LNCAP (cell line): ENCODE results near the gene C14orf180.

Experiments used
- CTCF ChIP-seq: fragments of 450-650 bp; IDR thresholded peaks from 2 replicates; pipeline ENCODE4 v1.5.1; 2017; ENCODE audit warnings: mild to moderate bottlenecking

C14orf180 gene

GRCh38 chr14:104633276-104634137, 53.9 kb downstream of the C14orf180 start:
- no peak for TF ChIP-seq CTCF

GRCh38 chr14:104634138-104634760, 54.7 kb downstream of the C14orf180 start:
- TF ChIP-seq CTCF, result no peak

GRCh38 chr14:104634886-104635570, 55.5 kb downstream of the C14orf180 start:
- no peak for TF ChIP-seq CTCF

- TF ChIP-seq CTCF, result no peak
Observed at GRCh38 chr14:104635717-104636116, 56.2 kb downstream of the C14orf180 start.

GRCh38 chr14:104636131-104636530, 56.6 kb downstream of the C14orf180 start:
- no peak for TF ChIP-seq CTCF

- no peak for TF ChIP-seq CTCF
Observed at GRCh38 chr14:104637546-104638003, 58.0 kb downstream of the C14orf180 start.

GRCh38 chr14:104638190-104638589, 58.6 kb downstream of the C14orf180 start:
- no peak for TF ChIP-seq CTCF
